ENCODE measurements around the gene STK10. TPM values are rescaled to one million over a fixed set of nuclear protein-coding genes. Genes with fewer than 3 reads are reported as not detected.

The STK10 gene
- total RNA-seq, 2 experiments from 2014 or later, result 301 to 316 TPM

DNA sequence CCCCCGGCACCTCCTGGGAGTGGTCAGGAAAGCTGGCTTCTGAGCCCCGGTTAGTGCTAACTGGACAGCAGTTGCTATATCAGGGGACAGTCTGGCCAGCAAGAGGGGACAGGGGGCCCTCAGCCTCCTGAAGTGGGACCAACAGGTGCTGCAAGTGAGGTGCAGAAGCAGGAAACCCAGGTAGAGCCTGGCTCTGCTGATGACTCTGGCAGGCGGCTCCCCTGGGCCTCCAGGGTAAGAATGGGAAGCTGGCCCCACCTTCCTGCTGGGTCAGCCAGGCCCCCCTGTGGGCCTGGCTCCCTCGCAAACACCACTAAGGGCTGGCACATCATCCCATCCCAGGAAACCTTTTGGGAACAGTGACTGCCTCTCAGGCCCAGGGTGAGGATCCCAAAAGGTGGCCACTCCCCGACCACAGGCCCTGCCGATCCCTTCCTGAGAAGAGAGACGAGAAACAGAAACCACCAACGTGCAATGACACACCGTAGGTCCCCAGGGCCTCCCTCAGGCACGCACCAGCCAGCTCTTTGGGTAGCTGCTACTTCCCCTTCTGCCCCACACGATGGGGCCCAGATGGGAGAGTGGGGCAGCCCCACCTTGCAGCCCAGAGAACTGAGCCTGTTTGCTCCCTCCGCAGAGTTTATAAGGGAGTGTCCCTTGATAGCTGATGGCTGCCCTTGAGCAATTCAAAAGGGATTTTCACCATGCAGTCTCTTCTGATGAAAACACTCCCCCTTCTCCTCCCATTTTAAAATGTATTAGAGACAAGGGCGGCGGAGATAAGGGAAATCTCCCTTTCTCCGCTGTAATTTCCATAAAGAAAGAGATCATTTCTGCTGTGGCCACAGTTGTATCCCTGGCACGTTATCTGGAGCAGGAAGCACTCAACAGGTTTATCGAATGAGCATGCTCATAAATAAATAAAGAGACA, 76.8 kb downstream of the STK10 start:
- Mint-ChIP-seq H3K36me3 (ENCODE audit: low read depth) (peaks cover 79% of the 10 kb centered on the region), H3K27ac (peak overlapping the region; percentile 99), H3K27me3 (no peaks in the 10 kb centered on the region), H3K4me3 (peak overlapping the region; percentile 74), H3K4me1 (peaks cover 89% of the 10 kb centered on the region), H3K9me3 (no peaks in the 10 kb centered on the region)
- DNase-seq, result peak; percentile 88
- ChIA-PET POLR2A (interaction anchor here (1.0 to 28.3 kb wide), 10 partner anchors 9 to 104 kb away, joined by 3 to 905 read pairs (median 4); partner anchors contain the start of genes FBXW11 and STK10), CTCF (interaction anchor here (0.6 to 10.7 kb wide), 7 partner anchors 64 to 175 kb away, joined by 3 to 135 read pairs (median 7); partner anchors contain the start of genes STK10 and UBTD2)

GRCh38 chr5:172110260-172110815, 77.7 kb downstream of the STK10 start:
- Mint-ChIP-seq H3K9me3 (no peaks in the 10 kb centered on the region), H3K4me1 (peaks cover 84% of the 10 kb centered on the region), H3K27ac (peak overlapping the region; percentile 99), H3K4me3 (peak overlapping the region; percentile 39), H3K36me3 (ENCODE audit: low read depth) (peaks cover 78% of the 10 kb centered on the region), H3K27me3 (no peaks in the 10 kb centered on the region)
- ChIA-PET CTCF (interaction anchor here (0.9 to 10.7 kb wide), 5 partner anchors 64 to 184 kb away, joined by 4 to 135 read pairs (median 16); partner anchors contain the start of gene STK10), POLR2A (interaction anchor here (1.1 to 28.3 kb wide), 5 partner anchors 8 to 70 kb away, joined by 3 to 905 read pairs (median 4); partner anchors contain the start of gene STK10)
- DNase-seq, result no peak

DNA sequence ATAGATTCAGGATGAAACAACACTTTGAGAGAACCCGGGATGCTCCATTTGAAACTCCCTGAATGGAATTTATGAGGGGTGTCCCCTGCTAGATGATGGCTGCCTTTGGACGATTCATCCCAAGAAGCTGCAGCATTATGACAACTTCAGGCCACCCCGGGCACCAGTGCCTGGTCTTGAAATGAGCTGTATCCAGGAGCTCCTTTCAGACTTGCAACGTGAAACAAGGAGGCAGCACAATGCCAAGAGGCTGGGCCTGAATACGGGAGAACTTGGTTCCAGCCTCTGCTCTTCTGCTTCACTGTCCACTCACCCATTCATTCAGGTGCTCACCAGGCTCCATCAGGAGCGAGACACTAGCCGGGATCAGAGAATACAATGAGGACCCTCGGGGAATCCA, 78.3 kb downstream of the STK10 start:
- H3K9me3 Mint-ChIP-seq, result no peaks in the 10 kb centered on the region
- peaks cover 77% of the 10 kb centered on the region for H3K36me3 Mint-ChIP-seq (ENCODE audit: low read depth)
- no peaks in the 10 kb centered on the region for H3K27me3 Mint-ChIP-seq
- POLR2A ChIA-PET, result interaction anchor here (28.3 kb wide), 1 partner anchor 71 kb away, joined by 905 read pairs; the partner anchor contains the start of gene STK10
- CTCF ChIA-PET, result interaction anchor here (0.9 to 10.7 kb wide), 4 partner anchors 65 to 184 kb away, joined by 4 to 135 read pairs (median 21); partner anchors contain the start of gene STK10
- peak overlapping the region; percentile 99 for H3K27ac Mint-ChIP-seq
- peaks cover 80% of the 10 kb centered on the region for H3K4me1 Mint-ChIP-seq
- H3K4me3 Mint-ChIP-seq, result peak overlapping the region; percentile 39
- DNase-seq, result no peak

GRCh38 chr5:172107571-172107970, 80.5 kb downstream of the STK10 start:
- no peaks in the 10 kb centered on the region for H3K27me3 Mint-ChIP-seq
- H3K36me3 Mint-ChIP-seq (ENCODE audit: low read depth), result peaks cover 80% of the 10 kb centered on the region
- peaks cover 78% of the 10 kb centered on the region for H3K4me1 Mint-ChIP-seq
- no peak overlapping the region for H3K27ac Mint-ChIP-seq
- no peak overlapping the region for H3K4me3 Mint-ChIP-seq
- CTCF ChIA-PET, result interaction anchor here (0.6 to 6.1 kb wide), 6 partner anchors 9 to 175 kb away, joined by 3 to 59 read pairs (median 6); partner anchors contain the start of gene STK10
- H3K9me3 Mint-ChIP-seq, result no peaks in the 10 kb centered on the region
- DNase-seq, result no peak
- POLR2A ChIA-PET, result interaction anchor here (1.2 to 28.3 kb wide), 2 partner anchors 11 to 73 kb away, joined by 3 to 905 read pairs; partner anchors contain the start of gene STK10

DNA sequence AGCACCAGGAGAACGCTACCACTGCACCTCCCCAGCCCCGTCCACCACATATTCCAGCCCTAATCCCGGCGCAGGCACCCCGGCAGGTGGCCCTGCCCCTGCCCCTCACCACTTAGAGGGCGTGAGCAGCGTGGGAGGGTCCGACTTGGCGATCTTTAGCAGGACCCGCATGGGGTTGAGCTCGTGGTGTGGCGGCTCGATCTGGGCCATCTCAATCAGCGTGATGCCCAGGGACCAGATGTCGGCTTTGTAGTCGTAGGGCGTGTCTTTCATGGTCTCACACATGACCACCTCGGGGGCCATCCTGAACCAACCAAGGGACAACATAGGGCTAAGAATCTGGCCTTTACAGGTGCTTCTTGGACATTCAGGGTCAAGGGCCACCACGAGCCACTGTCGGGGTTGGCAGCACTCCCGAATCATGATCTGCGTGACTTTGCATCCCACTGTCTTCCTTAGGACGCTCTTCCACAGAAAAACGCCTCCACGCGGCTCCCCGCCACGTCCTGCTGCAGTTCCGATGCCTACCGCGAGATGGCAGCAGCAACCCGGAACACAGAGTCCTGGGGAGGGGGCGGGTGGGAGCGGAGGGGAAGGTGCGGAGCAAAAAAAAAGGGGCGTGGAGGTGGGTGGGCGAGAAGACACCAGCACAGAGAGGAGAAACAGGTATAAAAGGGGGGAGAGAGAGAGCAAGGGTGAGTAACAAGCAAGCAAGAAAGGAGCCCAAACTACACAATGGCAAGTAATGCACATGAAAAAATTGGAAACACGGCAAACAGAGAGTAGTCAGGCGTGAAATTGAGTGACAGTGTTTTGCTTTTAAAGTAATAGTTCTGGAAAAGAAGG, 81.3 kb downstream of the STK10 start:
- Mint-ChIP-seq H3K27me3 (no peaks in the 10 kb centered on the region), H3K4me1 (peaks cover 76% of the 10 kb centered on the region), H3K9me3 (no peaks in the 10 kb centered on the region), H3K36me3 (ENCODE audit: low read depth) (peaks cover 80% of the 10 kb centered on the region), H3K27ac (peak overlapping the region; percentile 71), H3K4me3 (peak overlapping the region; percentile 21)
- peak; percentile 66 for DNase-seq
- CTCF ChIA-PET, result interaction anchor here (0.5 to 6.1 kb wide), 11 partner anchors 8 to 186 kb away, joined by 3 to 59 read pairs (median 4); partner anchors contain the start of genes FBXW11 and STK10
- POLR2A ChIA-PET, result interaction anchor here (1.2 to 28.3 kb wide), 3 partner anchors 9 to 74 kb away, joined by 3 to 905 read pairs (median 13); partner anchors contain the start of gene STK10

DNA sequence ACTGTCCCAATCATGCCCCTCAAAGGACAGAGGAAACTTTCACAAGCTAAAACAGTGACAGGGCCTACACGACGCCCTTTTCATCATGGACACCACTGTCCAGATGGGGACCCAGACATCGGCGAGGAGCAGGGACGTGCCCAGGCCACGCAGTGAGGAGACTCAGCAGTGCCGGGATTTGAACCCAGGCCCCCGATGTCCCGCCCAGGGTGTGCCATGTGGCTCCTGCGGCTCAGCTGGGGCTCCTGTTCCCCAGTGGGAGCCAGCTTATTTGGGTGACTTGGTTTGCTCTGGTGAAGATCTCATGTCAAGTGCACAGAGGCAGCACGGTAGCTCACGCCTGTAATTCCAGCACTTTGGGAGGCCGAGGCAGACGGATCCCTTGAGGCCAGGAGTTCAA, 82.2 kb downstream of the STK10 start:
- Mint-ChIP-seq H3K27me3 (no peaks in the 10 kb centered on the region), H3K36me3 (ENCODE audit: low read depth) (peaks cover 82% of the 10 kb centered on the region), H3K9me3 (no peaks in the 10 kb centered on the region), H3K27ac (no peak overlapping the region), H3K4me3 (no peak overlapping the region), H3K4me1 (peaks cover 68% of the 10 kb centered on the region)
- DNase-seq, result no peak
- ChIA-PET CTCF (interaction anchor here (0.5 to 6.1 kb wide), 10 partner anchors 9 to 187 kb away, joined by 3 to 59 read pairs (median 4); partner anchors contain the start of genes FBXW11 and STK10), POLR2A (interaction anchor here (3.3 to 28.3 kb wide), 2 partner anchors 10 to 75 kb away, joined by 13 to 905 read pairs; partner anchors contain the start of gene STK10)

GRCh38 chr5:172104801-172105701, 83.0 kb downstream of the STK10 start:
- Mint-ChIP-seq H3K36me3 (ENCODE audit: low read depth) (peaks cover 82% of the 10 kb centered on the region), H3K4me1 (peaks cover 61% of the 10 kb centered on the region), H3K27me3 (no peaks in the 10 kb centered on the region), H3K4me3 (no peak overlapping the region), H3K9me3 (no peaks in the 10 kb centered on the region), H3K27ac (no peak overlapping the region)
- ChIA-PET POLR2A (interaction anchor here (1.6 to 28.3 kb wide), 3 partner anchors 11 to 75 kb away, joined by 3 to 905 read pairs (median 13); partner anchors contain the start of gene STK10), CTCF (interaction anchor here (0.6 to 6.1 kb wide), 7 partner anchors 9 to 345 kb away, joined by 3 to 59 read pairs (median 4); partner anchors contain the start of genes FBXW11 and STK10)
- DNase-seq, result no peak

GRCh38 chr5:172104021-172104420, 84.0 kb downstream of the STK10 start:
- H3K27me3 Mint-ChIP-seq, result no peaks in the 10 kb centered on the region
- peaks cover 51% of the 10 kb centered on the region for H3K4me1 Mint-ChIP-seq
- ChIA-PET POLR2A (interaction anchor here (1.6 to 28.3 kb wide), 3 partner anchors 12 to 76 kb away, joined by 3 to 905 read pairs (median 13); partner anchors contain the start of gene STK10), CTCF (interaction anchor here (0.6 to 6.1 kb wide), 2 partner anchors 83 to 346 kb away, joined by 4 to 59 read pairs; partner anchors contain the start of gene STK10)
- H3K9me3 Mint-ChIP-seq, result no peaks in the 10 kb centered on the region
- no peak for DNase-seq
- H3K4me3 Mint-ChIP-seq, result no peak overlapping the region
- H3K27ac Mint-ChIP-seq, result peak overlapping the region; percentile 32
- H3K36me3 Mint-ChIP-seq (ENCODE audit: low read depth), result peaks cover 78% of the 10 kb centered on the region

GRCh38 chr5:172102913-172103626, 85.0 kb downstream of the STK10 start:
- Mint-ChIP-seq H3K4me1 (peaks cover 52% of the 10 kb centered on the region), H3K9me3 (no peaks in the 10 kb centered on the region), H3K36me3 (ENCODE audit: low read depth) (peaks cover 85% of the 10 kb centered on the region), H3K27me3 (no peaks in the 10 kb centered on the region), H3K27ac (no peak overlapping the region), H3K4me3 (no peak overlapping the region)
- DNase-seq, result no peak
- POLR2A ChIA-PET, result interaction anchor here (0.7 to 28.3 kb wide), 6 partner anchors 8 to 93 kb away, joined by 3 to 905 read pairs (median 4); partner anchors contain the start of gene STK10
- CTCF ChIA-PET, result interaction anchor here (0.7 to 6.1 kb wide), 2 partner anchors 84 to 180 kb away, joined by 3 to 59 read pairs; partner anchors contain the start of gene STK10

- H3K36me3 Mint-ChIP-seq (ENCODE audit: low read depth), result peaks cover 86% of the 10 kb centered on the region
- no peak overlapping the region for H3K4me3 Mint-ChIP-seq
- peak overlapping the region; percentile 1 for H3K27ac Mint-ChIP-seq
- no peaks in the 10 kb centered on the region for H3K27me3 Mint-ChIP-seq
- peaks cover 48% of the 10 kb centered on the region for H3K4me1 Mint-ChIP-seq
- no peak for DNase-seq
- H3K9me3 Mint-ChIP-seq, result no peaks in the 10 kb centered on the region
- ChIA-PET CTCF (interaction anchor here (0.7 to 6.1 kb wide), 2 partner anchors 85 to 180 kb away, joined by 3 to 59 read pairs; partner anchors contain the start of gene STK10), POLR2A (interaction anchor here (1.3 to 28.3 kb wide), 3 partner anchors 9 to 78 kb away, joined by 3 to 905 read pairs (median 5); partner anchors contain the start of gene STK10)
These were observed 85.7 kb downstream of the STK10 start for GRCh38 chr5:172102218-172102870.

All from activated CD4-positive, alpha-beta memory T cell treated with anti-CD3 and anti-CD28 coated beads, Interleukin-2, amount 10 ng/mL, durations not matched to agents 7 days and 5 days (primary cell).